ENCODE results near the gene FHAD1.

FHAD1 gene

DNA sequence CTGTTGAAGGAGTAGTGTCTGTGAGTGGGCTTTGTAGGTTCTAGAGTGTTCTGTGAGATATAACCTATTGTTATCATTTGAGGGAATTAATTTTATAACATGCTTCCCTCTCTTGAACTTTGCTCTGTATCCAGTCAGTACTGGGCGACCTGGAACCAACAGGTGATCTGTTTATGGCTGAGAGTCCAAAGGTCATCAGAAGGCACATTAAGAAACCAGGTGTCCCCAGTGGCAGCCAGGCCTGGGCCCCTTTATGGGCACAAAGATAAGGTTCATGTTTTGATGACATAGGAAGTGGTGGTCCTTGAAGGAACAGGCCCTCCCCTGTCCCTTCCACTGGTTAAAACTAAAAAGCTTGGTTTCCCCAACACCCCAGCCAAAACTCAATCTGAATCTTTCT lies 61.1 kb downstream of the FHAD1 start:
- Histone ChIP-seq H3K4me2 (ENCODE audit: low read length) (no peak overlapping the region), H3K27ac (ENCODE audit: low read depth, low read length, poor library complexity, severe bottlenecking) (no peak overlapping the region), H3K27me3 (ENCODE audit: insufficient read depth, low read length) (no peaks in the 10 kb centered on the region; the same call in 1 of the 2 replicates), H3F3A (ENCODE audit: insufficient read depth, low read length) (no peaks in the 10 kb centered on the region), H3K79me2 (ENCODE audit: insufficient read depth, low read length) (no peaks in the 10 kb centered on the region), H3K4me3 (ENCODE audit: low read depth, low read length, poor library complexity, severe bottlenecking) (no peak overlapping the region), H2AFZ (ENCODE audit: low read length) (no peak overlapping the region), H3K9me2 (ENCODE audit: low read depth, low read length) (no peaks in the 10 kb centered on the region), H3K4me1 (ENCODE audit: insufficient read depth, low read length, severe bottlenecking) (no peaks in the 10 kb centered on the region), H3K36me3 (ENCODE audit: insufficient read depth, low read length) (no peaks in the 10 kb centered on the region; the same call in 1 of the 2 replicates), H3K9ac (ENCODE audit: low read length) (no peak overlapping the region), H3K9me3 (ENCODE audit: low read length) (peaks cover 2% of the 10 kb centered on the region; the same call in 1 of the 2 replicates), H4K20me1 (ENCODE audit: insufficient read depth, low read length) (no peaks in the 10 kb centered on the region)
- TF ChIP-seq, protein P1, sequence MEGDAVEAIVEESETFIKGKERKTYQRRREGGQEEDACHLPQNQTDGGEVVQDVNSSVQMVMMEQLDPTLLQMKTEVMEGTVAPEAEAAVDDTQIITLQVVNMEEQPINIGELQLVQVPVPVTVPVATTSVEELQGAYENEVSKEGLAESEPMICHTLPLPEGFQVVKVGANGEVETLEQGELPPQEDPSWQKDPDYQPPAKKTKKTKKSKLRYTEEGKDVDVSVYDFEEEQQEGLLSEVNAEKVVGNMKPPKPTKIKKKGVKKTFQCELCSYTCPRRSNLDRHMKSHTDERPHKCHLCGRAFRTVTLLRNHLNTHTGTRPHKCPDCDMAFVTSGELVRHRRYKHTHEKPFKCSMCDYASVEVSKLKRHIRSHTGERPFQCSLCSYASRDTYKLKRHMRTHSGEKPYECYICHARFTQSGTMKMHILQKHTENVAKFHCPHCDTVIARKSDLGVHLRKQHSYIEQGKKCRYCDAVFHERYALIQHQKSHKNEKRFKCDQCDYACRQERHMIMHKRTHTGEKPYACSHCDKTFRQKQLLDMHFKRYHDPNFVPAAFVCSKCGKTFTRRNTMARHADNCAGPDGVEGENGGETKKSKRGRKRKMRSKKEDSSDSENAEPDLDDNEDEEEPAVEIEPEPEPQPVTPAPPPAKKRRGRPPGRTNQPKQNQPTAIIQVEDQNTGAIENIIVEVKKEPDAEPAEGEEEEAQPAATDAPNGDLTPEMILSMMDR (IDR thresholded peaks at IDR 0.05; ENCODE audit: low read length) = no peak
- no peak for TF ChIP-seq EZH2 (IDR thresholded peaks at IDR 0.05; ENCODE audit: borderline replicate concordance, low read length)

DNA sequence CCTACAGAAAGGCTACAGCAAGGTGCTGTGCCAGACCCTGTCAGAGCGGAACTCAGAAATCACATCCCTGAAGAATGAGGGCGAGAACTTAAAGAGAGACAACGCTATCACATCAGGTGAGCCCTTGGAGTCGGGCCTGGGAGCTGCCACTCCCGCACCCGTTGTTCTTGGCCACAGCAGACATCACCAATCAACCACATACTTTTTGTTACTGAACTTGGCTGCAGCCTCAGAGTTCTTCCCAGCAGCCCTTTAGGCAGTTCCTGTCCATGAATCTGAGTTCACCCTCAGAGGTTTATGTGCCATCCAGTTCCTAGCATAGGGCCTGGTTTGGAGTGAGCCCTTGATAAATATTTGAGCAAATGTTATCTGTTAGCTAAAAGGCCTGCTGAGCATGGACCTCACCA lies 61.6 kb downstream of the FHAD1 start:
- no peaks in the 10 kb centered on the region for H3K9me2 ChIP-seq (ENCODE audit: low read depth, low read length)
- H3K27me3 ChIP-seq (ENCODE audit: insufficient read depth, low read length) = no peaks in the 10 kb centered on the region; the same call in 1 of the 2 replicates
- H3F3A ChIP-seq (ENCODE audit: insufficient read depth, low read length) = no peaks in the 10 kb centered on the region
- H4K20me1 ChIP-seq (ENCODE audit: insufficient read depth, low read length) = no peaks in the 10 kb centered on the region
- H3K4me3 ChIP-seq (ENCODE audit: low read depth, low read length, poor library complexity, severe bottlenecking) = no peak overlapping the region
- H3K9ac ChIP-seq (ENCODE audit: low read length) = no peak overlapping the region
- no peak overlapping the region for H3K4me2 ChIP-seq (ENCODE audit: low read length)
- H3K27ac ChIP-seq (ENCODE audit: low read depth, low read length, poor library complexity, severe bottlenecking) = no peak overlapping the region
- TF ChIP-seq, protein P1 (IDR thresholded peaks at IDR 0.05; ENCODE audit: low read length) = no peak
- H3K79me2 ChIP-seq (ENCODE audit: insufficient read depth, low read length) = no peaks in the 10 kb centered on the region
- H3K36me3 ChIP-seq (ENCODE audit: insufficient read depth, low read length) = no peaks in the 10 kb centered on the region; the same call in 1 of the 2 replicates
- H3K9me3 ChIP-seq (ENCODE audit: low read length) = peaks cover 2% of the 10 kb centered on the region; the same call in 1 of the 2 replicates
- no peak overlapping the region for H2AFZ ChIP-seq (ENCODE audit: low read length)
- no peaks in the 10 kb centered on the region for H3K4me1 ChIP-seq (ENCODE audit: insufficient read depth, low read length, severe bottlenecking)

DNA sequence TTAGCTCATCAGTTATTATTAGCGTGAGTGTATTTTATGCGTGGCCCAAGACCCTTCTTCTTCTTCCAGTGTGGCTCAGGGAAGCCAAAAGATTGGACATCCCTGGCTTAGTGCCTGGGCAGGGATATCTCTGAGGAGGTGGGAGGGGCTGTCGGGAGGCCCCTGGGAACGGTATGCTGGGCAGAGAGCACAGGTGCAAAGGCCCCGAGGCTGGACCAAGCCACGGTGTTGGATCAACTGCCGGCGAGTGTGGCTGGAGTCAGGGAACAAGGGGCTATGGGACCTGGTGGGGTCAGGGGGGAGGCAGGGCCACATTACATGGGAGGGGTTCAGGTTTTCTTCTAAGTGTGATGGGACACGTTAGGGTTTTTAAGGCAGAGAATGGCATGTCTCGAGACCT lies 62.7 kb downstream of the FHAD1 start:
- no peak overlapping the region for H3K4me2 ChIP-seq (ENCODE audit: low read length)
- no peak overlapping the region for H3K9ac ChIP-seq (ENCODE audit: low read length)
- H3F3A ChIP-seq (ENCODE audit: insufficient read depth, low read length) = no peaks in the 10 kb centered on the region
- H4K20me1 ChIP-seq (ENCODE audit: insufficient read depth, low read length) = no peaks in the 10 kb centered on the region
- TF ChIP-seq EZH2 (IDR thresholded peaks at IDR 0.05; ENCODE audit: borderline replicate concordance, low read length) = no peak
- TF ChIP-seq, protein P1 (IDR thresholded peaks at IDR 0.05; ENCODE audit: low read length) = no peak
- no peaks in the 10 kb centered on the region; the same call in 1 of the 2 replicates for H3K27me3 ChIP-seq (ENCODE audit: insufficient read depth, low read length)
- no peaks in the 10 kb centered on the region; the same call in 1 of the 2 replicates for H3K36me3 ChIP-seq (ENCODE audit: insufficient read depth, low read length)
- H2AFZ ChIP-seq (ENCODE audit: low read length) = no peak overlapping the region
- H3K4me3 ChIP-seq (ENCODE audit: low read depth, low read length, poor library complexity, severe bottlenecking) = no peak overlapping the region
- H3K9me2 ChIP-seq (ENCODE audit: low read depth, low read length) = no peaks in the 10 kb centered on the region
- H3K79me2 ChIP-seq (ENCODE audit: insufficient read depth, low read length) = no peaks in the 10 kb centered on the region
- no peak overlapping the region for H3K27ac ChIP-seq (ENCODE audit: low read depth, low read length, poor library complexity, severe bottlenecking)
- H3K9me3 ChIP-seq (ENCODE audit: low read length) = peaks cover 2% of the 10 kb centered on the region; the same call in 1 of the 2 replicates
- H3K4me1 ChIP-seq (ENCODE audit: insufficient read depth, low read length, severe bottlenecking) = no peaks in the 10 kb centered on the region

All from OCI-LY1 (cell line).